ENCODE results near the gene FEM1C. TPM values are rescaled to one million over a fixed set of nuclear protein-coding genes. Genes with fewer than 3 reads are reported as not detected.

The FEM1C gene
- polyA plus RNA-seq (2013, experiment 1 of 2), result 11.0 TPM
- polyA plus RNA-seq (2013, experiment 2 of 2), result 12.3 TPM

- Histone ChIP-seq H3K9me3 (ENCODE audit: insufficient read depth, low read depth, low read length) (peaks cover 17% of the 10 kb centered on the region), H3K36me3 (ENCODE audit: insufficient read depth, low read length) (peaks cover 35% of the 10 kb centered on the region), H3K4me1 (ENCODE audit: insufficient read depth, low read length) (peaks cover 35% of the 10 kb centered on the region), H3K27me3 (ENCODE audit: insufficient read depth, low read length) (no peaks in the 10 kb centered on the region), H3K9ac (ENCODE audit: low read depth, low read length) (peak within 1 kb of the TSS; percentile 98), H3K4me3 (ENCODE audit: low read length) (peak within 1 kb of the TSS; percentile 77), H3K27ac (ENCODE audit: low read depth, low read length) (peak within 1 kb of the TSS; percentile 94)
- WGBS, result under 1% methylated on average over 82 of the region's 82 CpGs
Measured at GRCh38 chr5:115544436-115545350, at the start of gene FEM1C. TSS of gene FEM1C (minus strand) at chr5:115544775. CDS start at chr5:115543493, 1,282 bp downstream.

- H3K27ac ChIP-seq (ENCODE audit: low read depth, low read length), result no peak overlapping the region
Measured at GRCh38 chr5:115589043-115589442, 44.5 kb upstream of the FEM1C start.

GRCh38 chr5:115588640-115589039 is 44.1 kb upstream of the FEM1C start:
- no peak overlapping the region for H3K27ac ChIP-seq (ENCODE audit: low read depth, low read length)
- H3K9me3 ChIP-seq (ENCODE audit: insufficient read depth, low read depth, low read length), result no peaks in the 10 kb centered on the region
- no peak overlapping the region for H3K9ac ChIP-seq (ENCODE audit: low read depth, low read length)
- WGBS, result 88% methylated on average over 4 of the region's 4 CpGs
- no peaks in the 10 kb centered on the region for H3K36me3 ChIP-seq (ENCODE audit: insufficient read depth, low read length)
- H3K4me3 ChIP-seq (ENCODE audit: low read length), result no peak overlapping the region
- H3K27me3 ChIP-seq (ENCODE audit: insufficient read depth, low read length), result no peaks in the 10 kb centered on the region
- no peaks in the 10 kb centered on the region for H3K4me1 ChIP-seq (ENCODE audit: insufficient read depth, low read length)

More at GRCh38 chr5:115589043-115589442, 44.5 kb upstream of the FEM1C start:
- Histone ChIP-seq H3K36me3 (ENCODE audit: insufficient read depth, low read length) (no peaks in the 10 kb centered on the region), H3K4me1 (ENCODE audit: insufficient read depth, low read length) (no peaks in the 10 kb centered on the region), H3K9ac (ENCODE audit: low read depth, low read length) (no peak overlapping the region), H3K9me3 (ENCODE audit: insufficient read depth, low read depth, low read length) (no peaks in the 10 kb centered on the region), H3K4me3 (ENCODE audit: low read length) (no peak overlapping the region), H3K27me3 (ENCODE audit: insufficient read depth, low read length) (no peaks in the 10 kb centered on the region)
- WGBS, result 92% methylated on average over 3 of the region's 3 CpGs

GRCh38 chr5:115586525-115587146 is 42.1 kb upstream of the FEM1C start:
- Histone ChIP-seq H3K4me3 (ENCODE audit: low read length) (no peak overlapping the region), H3K27ac (ENCODE audit: low read depth, low read length) (no peak overlapping the region), H3K9ac (ENCODE audit: low read depth, low read length) (no peak overlapping the region), H3K9me3 (ENCODE audit: insufficient read depth, low read depth, low read length) (no peaks in the 10 kb centered on the region), H3K4me1 (ENCODE audit: insufficient read depth, low read length) (peaks cover 6% of the 10 kb centered on the region), H3K27me3 (ENCODE audit: insufficient read depth, low read length) (no peaks in the 10 kb centered on the region), H3K36me3 (ENCODE audit: insufficient read depth, low read length) (no peaks in the 10 kb centered on the region)
- 76% methylated on average over 4 of the region's 6 CpGs for WGBS

- H3K4me3 ChIP-seq (ENCODE audit: low read length), result no peak overlapping the region
- no peaks in the 10 kb centered on the region for H3K27me3 ChIP-seq (ENCODE audit: insufficient read depth, low read length)
- no peaks in the 10 kb centered on the region for H3K9me3 ChIP-seq (ENCODE audit: insufficient read depth, low read depth, low read length)
- H3K36me3 ChIP-seq (ENCODE audit: insufficient read depth, low read length), result no peaks in the 10 kb centered on the region
- 94% methylated on average over 1 of the region's 1 CpG for WGBS
- no peak overlapping the region for H3K9ac ChIP-seq (ENCODE audit: low read depth, low read length)
- H3K4me1 ChIP-seq (ENCODE audit: insufficient read depth, low read length), result peaks cover 6% of the 10 kb centered on the region
- no peak overlapping the region for H3K27ac ChIP-seq (ENCODE audit: low read depth, low read length)
Measured at GRCh38 chr5:115585265-115585664, 40.7 kb upstream of the FEM1C start.

- 100% methylated on average over 1 of the region's 1 CpG for WGBS
- Histone ChIP-seq H3K27me3 (ENCODE audit: insufficient read depth, low read length) (no peaks in the 10 kb centered on the region), H3K4me1 (ENCODE audit: insufficient read depth, low read length) (peaks cover 6% of the 10 kb centered on the region), H3K27ac (ENCODE audit: low read depth, low read length) (no peak overlapping the region), H3K4me3 (ENCODE audit: low read length) (no peak overlapping the region), H3K9me3 (ENCODE audit: insufficient read depth, low read depth, low read length) (no peaks in the 10 kb centered on the region), H3K36me3 (ENCODE audit: insufficient read depth, low read length) (no peaks in the 10 kb centered on the region), H3K9ac (ENCODE audit: low read depth, low read length) (no peak overlapping the region)
Measured at GRCh38 chr5:115584501-115584900, 39.9 kb upstream of the FEM1C start.

GRCh38 chr5:115583474-115583873 is 38.9 kb upstream of the FEM1C start:
- Histone ChIP-seq H3K4me1 (ENCODE audit: insufficient read depth, low read length) (peaks cover 6% of the 10 kb centered on the region), H3K36me3 (ENCODE audit: insufficient read depth, low read length) (no peaks in the 10 kb centered on the region), H3K27me3 (ENCODE audit: insufficient read depth, low read length) (no peaks in the 10 kb centered on the region), H3K4me3 (ENCODE audit: low read length) (no peak overlapping the region), H3K9ac (ENCODE audit: low read depth, low read length) (no peak overlapping the region), H3K27ac (ENCODE audit: low read depth, low read length) (no peak overlapping the region), H3K9me3 (ENCODE audit: insufficient read depth, low read depth, low read length) (no peaks in the 10 kb centered on the region)
- WGBS, result 81% methylated on average over 3 of the region's 3 CpGs

- Histone ChIP-seq H3K27ac (ENCODE audit: low read depth, low read length) (no peak overlapping the region), H3K9ac (ENCODE audit: low read depth, low read length) (no peak overlapping the region), H3K9me3 (ENCODE audit: insufficient read depth, low read depth, low read length) (no peaks in the 10 kb centered on the region), H3K4me1 (ENCODE audit: insufficient read depth, low read length) (peaks cover 6% of the 10 kb centered on the region), H3K36me3 (ENCODE audit: insufficient read depth, low read length) (no peaks in the 10 kb centered on the region), H3K4me3 (ENCODE audit: low read length) (no peak overlapping the region), H3K27me3 (ENCODE audit: insufficient read depth, low read length) (no peaks in the 10 kb centered on the region)
- WGBS, result 95% methylated on average over 1 of the region's 2 CpGs
Measured at GRCh38 chr5:115580941-115581340, 36.4 kb upstream of the FEM1C start.

- Histone ChIP-seq H3K9ac (ENCODE audit: low read depth, low read length) (no peak overlapping the region), H3K9me3 (ENCODE audit: insufficient read depth, low read depth, low read length) (no peaks in the 10 kb centered on the region), H3K36me3 (ENCODE audit: insufficient read depth, low read length) (no peaks in the 10 kb centered on the region), H3K4me1 (ENCODE audit: insufficient read depth, low read length) (peaks cover 6% of the 10 kb centered on the region), H3K27me3 (ENCODE audit: insufficient read depth, low read length) (no peaks in the 10 kb centered on the region), H3K4me3 (ENCODE audit: low read length) (no peak overlapping the region), H3K27ac (ENCODE audit: low read depth, low read length) (no peak overlapping the region)
- WGBS, result 89% methylated on average over 6 of the region's 6 CpGs
Measured at GRCh38 chr5:115579747-115580173, 35.2 kb upstream of the FEM1C start.

- Histone ChIP-seq H3K4me1 (ENCODE audit: insufficient read depth, low read length) (peaks cover 8% of the 10 kb centered on the region), H3K9ac (ENCODE audit: low read depth, low read length) (no peak overlapping the region), H3K36me3 (ENCODE audit: insufficient read depth, low read length) (no peaks in the 10 kb centered on the region), H3K9me3 (ENCODE audit: insufficient read depth, low read depth, low read length) (no peaks in the 10 kb centered on the region), H3K27ac (ENCODE audit: low read depth, low read length) (no peak overlapping the region), H3K4me3 (ENCODE audit: low read length) (no peak overlapping the region), H3K27me3 (ENCODE audit: insufficient read depth, low read length) (no peaks in the 10 kb centered on the region)
- WGBS, result 88% methylated on average over 2 of the region's 3 CpGs
Measured at GRCh38 chr5:115579216-115579615, 34.6 kb upstream of the FEM1C start.

- no peak overlapping the region for H3K4me3 ChIP-seq (ENCODE audit: low read length)
- no peak overlapping the region for H3K27ac ChIP-seq (ENCODE audit: low read depth, low read length)
- WGBS, result 85% methylated on average over 2 of the region's 3 CpGs
- peaks cover 9% of the 10 kb centered on the region for H3K4me1 ChIP-seq (ENCODE audit: insufficient read depth, low read length)
- no peaks in the 10 kb centered on the region for H3K9me3 ChIP-seq (ENCODE audit: insufficient read depth, low read depth, low read length)
- no peak overlapping the region for H3K9ac ChIP-seq (ENCODE audit: low read depth, low read length)
- H3K36me3 ChIP-seq (ENCODE audit: insufficient read depth, low read length), result no peaks in the 10 kb centered on the region
- H3K27me3 ChIP-seq (ENCODE audit: insufficient read depth, low read length), result no peaks in the 10 kb centered on the region
Measured at GRCh38 chr5:115578657-115579056, 34.1 kb upstream of the FEM1C start.

All from HUES64 (cell line).